HUDEP-2 (cell line): Measurements from ENCODE around the gene TARS3.
A peak's percentile ranks its signal among the peaks of the same experiment; 100 is the strongest.

Source experiments
- DNase-seq, 76 experiments: peaks; one replicate each; lab custom pipeline; 2025; ENCODE audit not compliant: unreplicated experiment in 76 of 76; lab: John Stamatoyannopoulos, UW

The TARS3 gene

GRCh38 chr15:101611007-101611406 lies 113.3 kb downstream of the TARS3 start:
- DNase-seq, result no peak

- DNase-seq, result no peak
Measured at GRCh38 chr15:101610611-101611000, 113.7 kb downstream of the TARS3 start.

- no peak for DNase-seq
Measured at GRCh38 chr15:101609742-101610610, 114.3 kb downstream of the TARS3 start.

GRCh38 chr15:101608201-101608600 lies 116.1 kb downstream of the TARS3 start:
- peak in 2 of 76 experiments; percentile 3 to 16 for DNase-seq

GRCh38 chr15:101607108-101607507 lies 117.2 kb downstream of the TARS3 start:
- no peak for DNase-seq

GRCh38 chr15:101604124-101604874 lies 120.0 kb downstream of the TARS3 start:
- no peak for DNase-seq
